Dedifferentiated amniotic fluid mesenchymal stem cell (primary cell): ENCODE results near the gene MEOX1.

Experiments
- DNase-seq: peaks from one replicate; pipeline ENCODE4 v3.0.0-alpha.2; 2016; ENCODE audit errors: extremely low spot score

Gene MEOX1

GRCh38 chr17:43680461-43680860 is 18.7 kb upstream of the MEOX1 start:
- no peak for DNase-seq

GRCh38 chr17:43679911-43680310 is 18.2 kb upstream of the MEOX1 start:
- DNase-seq = no peak

GRCh38 chr17:43679401-43679800 is 17.7 kb upstream of the MEOX1 start:
- DNase-seq = no peak

- DNase-seq = no peak
Measured at GRCh38 chr17:43676471-43676870, 14.7 kb upstream of the MEOX1 start.

GRCh38 chr17:43674394-43674793 is 12.7 kb upstream of the MEOX1 start:
- no peak for DNase-seq

GRCh38 chr17:43673516-43674323 is 12.0 kb upstream of the MEOX1 start:
- peak; percentile 74 for DNase-seq

- DNase-seq = no peak
Measured at GRCh38 chr17:43671755-43672519, 10.2 kb upstream of the MEOX1 start.

- DNase-seq = no peak
Measured at GRCh38 chr17:43671031-43671692, 9.4 kb upstream of the MEOX1 start.

GRCh38 chr17:43670645-43671030 is 8.9 kb upstream of the MEOX1 start:
- no peak for DNase-seq

GRCh38 chr17:43669971-43670644 is 8.4 kb upstream of the MEOX1 start:
- no peak for DNase-seq

GRCh38 chr17:43667947-43668348 is 6.2 kb upstream of the MEOX1 start:
- DNase-seq = no peak

- DNase-seq = no peak
Measured at GRCh38 chr17:43667506-43667905, 5.8 kb upstream of the MEOX1 start.

- no peak for DNase-seq
Measured at GRCh38 chr17:43665937-43666236, 4.2 kb upstream of the MEOX1 start.

GRCh38 chr17:43665084-43665936 is 3.6 kb upstream of the MEOX1 start:
- DNase-seq = no peak

GRCh38 chr17:43664096-43664495 is 2.4 kb upstream of the MEOX1 start:
- no peak for DNase-seq

- no peak for DNase-seq
Measured at GRCh38 chr17:43663383-43663782, 1.7 kb upstream of the MEOX1 start.

- no peak for DNase-seq
Measured at GRCh38 chr17:43662413-43663141, 855 bp upstream of the MEOX1 start.

GRCh38 chr17:43660816-43661493 is 767 bp downstream of the MEOX1 start:
- no peak for DNase-seq

GRCh38 chr17:43659823-43660617 is 1.7 kb downstream of the MEOX1 start:
- no peak for DNase-seq
